Activated B cell treated with CpG ODN at 0.5 μM for 24 hours (primary cell): Measurements from ENCODE around the gene PXDN. TPM values are rescaled to one million over a fixed set of nuclear protein-coding genes. Genes with fewer than 3 reads are reported as not detected.

ENCODE experiments used
- ATAC-seq: fragments of 200-7000 bp; cut with Tn5 transposase; one replicate; pipeline ENCODE4 v1.10.0; 2021; ENCODE audit warnings: low read depth, mild to moderate bottlenecking, moderate library complexity
- CTCF ChIA-PET: fragments of 350-600 bp; sonication (Branson Sonifier 250); formaldehyde crosslinking; loops from one replicate; lab custom pipeline; 2021; ENCODE audit warnings: antibody characterized with exemption; lab: Charles Lee
- POLR2A ChIA-PET: fragments of 350-600 bp; sonication (Branson Sonifier 250); formaldehyde crosslinking; loops from one replicate; lab custom pipeline; 2021; ENCODE audit warnings: antibody characterized with exemption; lab: Charles Lee
- DNase-seq: peaks from one replicate; pipeline ENCODE4 v3.0.0; 2022
- H3K27ac Mint-ChIP-seq: one replicate; pipeline ENCODE4 v1.8.0; 2020; ENCODE audit warnings: mixed read lengths
- H3K27me3 Mint-ChIP-seq: one replicate; pipeline ENCODE4 v1.8.0; 2021; ENCODE audit warnings: mixed read lengths
- H3K36me3 Mint-ChIP-seq: one replicate; pipeline ENCODE4 v1.8.0; 2021; ENCODE audit warnings: low read depth, mixed read lengths
- H3K4me1 Mint-ChIP-seq: one replicate; pipeline ENCODE4 v1.8.0; 2021; ENCODE audit warnings: mixed read lengths
- H3K4me3 Mint-ChIP-seq: one replicate; pipeline ENCODE4 v1.8.0; 2020; ENCODE audit warnings: mild to moderate bottlenecking, mixed read lengths
- H3K9me3 Mint-ChIP-seq: one replicate; pipeline ENCODE4 v1.8.0; 2020; ENCODE audit warnings: mixed read lengths
- CTCF ChIP-seq: fragments of 200-600 bp; IDR thresholded peaks from one replicate; pipeline ENCODE4 v1.8.0; 2022; ENCODE audit warnings: antibody characterized with exemption, mild to moderate bottlenecking
- intact Hi-C: fragments of 100-400 bp; cut with micrococcal nuclease; formaldehyde crosslinking; loops from one replicate; pipeline ENCODE4 v1.15.1; 2024
- total RNA-seq: library from RNA; stranded (reverse); gene quantifications from 2 replicates; pipeline ENCODE4 v1.2.3, GENCODE V29; 2022

The PXDN gene
- total RNA-seq, 1 donor from 2014 or later = 1.1 TPM

- no peaks in the 10 kb centered on the region for H3K27me3 Mint-ChIP-seq
- H3K27ac Mint-ChIP-seq = no peak overlapping the region
Measured at GRCh38 chr2:1731963-1732768, 12.1 kb downstream of the PXDN start.

GRCh38 chr2:1731447-1731962 is 12.8 kb downstream of the PXDN start:
- no peaks in the 10 kb centered on the region for H3K9me3 Mint-ChIP-seq
- intact Hi-C loops = no loop called here
- no peak for DNase-seq
- no peak for ATAC-seq
- no peak overlapping the region for H3K4me3 Mint-ChIP-seq
- H3K4me1 Mint-ChIP-seq = no peaks in the 10 kb centered on the region
- ChIA-PET POLR2A (no interaction called here), CTCF (no interaction called here)
- H3K27me3 Mint-ChIP-seq = no peaks in the 10 kb centered on the region
- TF ChIP-seq CTCF = no peak
- no peak overlapping the region for H3K27ac Mint-ChIP-seq
- no peaks in the 10 kb centered on the region for H3K36me3 Mint-ChIP-seq

More at GRCh38 chr2:1731963-1732768, 12.1 kb downstream of the PXDN start:
- H3K4me1 Mint-ChIP-seq = no peaks in the 10 kb centered on the region
- POLR2A ChIA-PET = no interaction called here
- intact Hi-C loops = no loop called here
- CTCF ChIA-PET = no interaction called here
- ATAC-seq (no peak), DNase-seq (no peak)
- no peaks in the 10 kb centered on the region for H3K9me3 Mint-ChIP-seq
- no peaks in the 10 kb centered on the region for H3K36me3 Mint-ChIP-seq
- no peak overlapping the region for H3K4me3 Mint-ChIP-seq
- no peak for TF ChIP-seq CTCF

GRCh38 chr2:1730015-1730927 is 14.0 kb downstream of the PXDN start:
- intact Hi-C loops = no loop called here
- no peaks in the 10 kb centered on the region for H3K27me3 Mint-ChIP-seq
- no peaks in the 10 kb centered on the region for H3K4me1 Mint-ChIP-seq
- no peak for TF ChIP-seq CTCF
- H3K9me3 Mint-ChIP-seq = no peaks in the 10 kb centered on the region
- ATAC-seq (no peak), DNase-seq (no peak)
- H3K4me3 Mint-ChIP-seq = no peak overlapping the region
- POLR2A ChIA-PET = no interaction called here
- H3K27ac Mint-ChIP-seq = no peak overlapping the region
- CTCF ChIA-PET = no interaction called here
- H3K36me3 Mint-ChIP-seq = no peaks in the 10 kb centered on the region

- Mint-ChIP-seq H3K9me3 (no peaks in the 10 kb centered on the region), H3K36me3 (no peaks in the 10 kb centered on the region), H3K27ac (no peak overlapping the region), H3K4me3 (no peak overlapping the region), H3K27me3 (no peaks in the 10 kb centered on the region), H3K4me1 (no peaks in the 10 kb centered on the region)
- ChIA-PET CTCF (no interaction called here), POLR2A (no interaction called here)
- ATAC-seq = no peak
- no peak for DNase-seq
- TF ChIP-seq CTCF = no peak
- intact Hi-C loops = no loop called here
Measured at GRCh38 chr2:1729242-1729641, 15.1 kb downstream of the PXDN start.

- ChIA-PET CTCF (no interaction called here), POLR2A (no interaction called here)
- H3K36me3 Mint-ChIP-seq = no peaks in the 10 kb centered on the region
- no peak overlapping the region for H3K4me3 Mint-ChIP-seq
- no peak overlapping the region for H3K27ac Mint-ChIP-seq
- H3K27me3 Mint-ChIP-seq = no peaks in the 10 kb centered on the region
- TF ChIP-seq CTCF = no peak
- no peaks in the 10 kb centered on the region for H3K4me1 Mint-ChIP-seq
- no peak for ATAC-seq
- no peaks in the 10 kb centered on the region for H3K9me3 Mint-ChIP-seq
- no peak for DNase-seq
- intact Hi-C loops = no loop called here
Measured at GRCh38 chr2:1728821-1729220, 15.5 kb downstream of the PXDN start.
